G401 (cell line): ENCODE results near the gene PLEKHA8. TPM values are rescaled to one million over a fixed set of nuclear protein-coding genes. Genes with fewer than 3 reads are reported as not detected.

ENCODE experiments used
- DNase-seq: peaks from one replicate; pipeline ENCODE4 v3.0.0-alpha.2; 2015; ENCODE audit warnings: low spot score
- in situ Hi-C: cut with HindIII; loops from 2 replicates; pipeline ENCODE4 v1.10.0; 2016; ENCODE audit warnings: low sequenced_read_pairs, mixed read lengths
- total RNA-seq: library from RNA; depleted of rRNA; stranded (reverse); fragments of >200 nt; shearing (Covaris generic); gene quantifications from 2 replicates; pipeline ENCODE4 v1.2.3, GENCODE V29; 2014; rRNA removed

The PLEKHA8 gene
- total RNA-seq, 1 experiment from 2014 or later = 21.5 TPM

GRCh38 chr7:30175180-30175579 is 147.0 kb downstream of the PLEKHA8 start:
- in situ Hi-C loops = no loop called here
- no peak for DNase-seq

DNA sequence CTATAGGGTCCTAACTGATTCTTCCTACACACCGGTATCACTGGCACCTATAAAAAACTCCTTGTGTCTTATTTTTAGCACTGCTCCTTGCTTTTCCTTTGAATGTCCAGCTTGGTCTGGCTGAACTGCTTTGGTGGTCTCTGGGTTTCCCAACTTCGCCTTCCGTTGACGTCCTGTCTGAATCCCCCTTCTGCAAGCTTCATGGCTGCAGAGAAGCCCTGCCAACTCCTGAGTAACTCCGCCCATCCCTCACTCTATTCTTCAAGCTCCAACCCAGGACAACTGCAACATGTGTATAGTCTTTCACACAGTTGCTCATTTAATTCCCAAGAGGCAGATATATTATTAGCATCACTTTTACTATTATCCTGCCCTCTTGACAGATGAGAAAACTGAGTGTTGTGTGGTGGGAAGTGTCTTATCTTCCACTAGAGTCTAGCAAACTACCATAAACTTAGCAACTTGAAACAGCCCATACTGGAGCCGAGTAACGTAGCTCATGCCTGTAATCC is 147.5 kb downstream of the PLEKHA8 start:
- no peak for DNase-seq

GRCh38 chr7:30176463-30177109 is 148.4 kb downstream of the PLEKHA8 start:
- no peak for DNase-seq
- in situ Hi-C loops = no loop called here

More for the DNA sequence above, 147.5 kb downstream of the PLEKHA8 start:
- in situ Hi-C loops = no loop called here

DNA sequence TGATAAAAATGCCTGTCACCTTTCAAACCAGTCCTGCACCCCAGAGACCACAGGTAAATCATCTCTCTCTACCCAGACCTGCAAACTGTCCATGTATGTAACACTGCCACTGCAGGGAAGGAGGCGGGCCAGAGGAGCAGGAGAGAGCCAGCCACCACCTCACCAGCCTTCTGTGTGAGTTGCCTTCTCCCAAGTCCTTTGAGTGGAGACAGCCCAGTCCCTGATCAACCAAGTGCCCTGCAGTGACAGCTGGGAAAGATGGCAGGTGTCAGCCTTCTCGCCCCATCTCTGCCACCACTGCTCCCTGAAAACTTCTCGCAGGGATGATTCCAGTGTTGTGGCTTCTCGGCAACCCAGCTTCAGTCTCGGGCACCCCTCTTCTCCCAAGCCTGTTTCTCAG is 149.0 kb downstream of the PLEKHA8 start:
- in situ Hi-C loops = no loop called here
- DNase-seq = no peak

- in situ Hi-C loops = no loop called here
These were observed 149.8 kb downstream of the PLEKHA8 start for GRCh38 chr7:30177965-30178364.

GRCh38 chr7:30178748-30179436 is 150.7 kb downstream of the PLEKHA8 start:
- in situ Hi-C loops = no loop called here

More at GRCh38 chr7:30177965-30178364, 149.8 kb downstream of the PLEKHA8 start:
- no peak for DNase-seq

More at GRCh38 chr7:30178748-30179436, 150.7 kb downstream of the PLEKHA8 start:
- no peak for DNase-seq

Other genes with a start within 250 kb of the PLEKHA8 start
- not detected in 2 replicates for gene WIPF3, start 221.9 kb upstream of the PLEKHA8 start, total RNA-seq
- 77.4 and 101 TPM in 2 replicates for gene SCRN1, start 38.6 kb upstream of the PLEKHA8 start, total RNA-seq
- gene FKBP14, start 1.7 kb upstream of the PLEKHA8 start, total RNA-seq = 5.9 and 13.1 TPM in 2 replicates
- gene MTURN, start 106.6 kb downstream of the PLEKHA8 start, total RNA-seq = 8.5 and 9.1 TPM in 2 replicates